Motor neuron (in vitro differentiated cells): Measurements from ENCODE around the gene COL11A2. TPM values are rescaled to one million over a fixed set of nuclear protein-coding genes. Genes with fewer than 3 reads are reported as not detected.

Experiments used
- ATAC-seq, 8 experiments: fragments of 200-7000 bp; cut with Tn5 transposase; replicated peaks in 6 of 8; 2 replicates each; pipeline ENCODE4 v1.8.0; 2021; ENCODE audit warnings: mild to moderate bottlenecking in 8 of 8, moderate library complexity in 8 of 8
- H3K27ac ChIP-seq, 2 donors: fragments of 250-450 bp; sonication (Bioruptor Pico); 2 replicates each; pipeline ENCODE4 v1.9.0; 2021; ENCODE audit warnings: antibody characterized with exemption in 2 of 2, mild to moderate bottlenecking in 2 of 2, moderate library complexity in 1 of 2
- H3K4me1 ChIP-seq, 2 donors: fragments of 250-450 bp; sonication (Bioruptor Pico); replicated peaks in 1 of 2; 2 replicates each; pipeline ENCODE4 v1.6.1; 2021; ENCODE audit warnings: antibody characterized with exemption in 2 of 2, mild to moderate bottlenecking in 2 of 2, moderate library complexity in 1 of 2
- H3K4me3 ChIP-seq, 5 donors: fragments of 250-450 bp; sonication (Bioruptor Pico); 2 replicates each; pipeline ENCODE4 v1.9.0; 2021; ENCODE audit warnings: antibody characterized with exemption in 5 of 5, mild to moderate bottlenecking in 5 of 5, moderate library complexity in 4 of 5
- WGBS, 10 experiments: fragments of 450-650 bp; shearing (Covaris generic); methylation state at CpG; one replicate each; pipeline ENCODE4 v1.0.0; 2022; 5-methylcytosine and 5-hydroxymethylcytosine counted together
- in situ Hi-C, 9 experiments: fragments of 400-800 bp; cut with MboI; loops; one replicate each; pipeline ENCODE4 v1.15.0; 2021; ENCODE audit warnings: low sequenced_read_pairs in 9 of 9, low pct_unique_long_range_greater_than_20kb in 2 of 9; ENCODE audit not compliant: unreplicated experiment in 9 of 9
- total RNA-seq, 8 experiments: library from RNA; unstranded; fragments of 300-600 nt; gene quantifications; 2 replicates each; pipeline versions ENCODE4 v1.2.3 to v1.2.4, GENCODE V29; 2022

COL11A2 gene
- total RNA-seq, 8 experiments from 2014 or later: 0.71 to 3.4 (median 2.0) TPM

GRCh38 chr6:33204415-33205190, 12.3 kb upstream of the COL11A2 start, which contains the start of gene HSD17B8:
Gene HSD17B8, plus strand, starts transcription at chr6:33204655. Its CDS starts 14 bp downstream, at chr6:33204669.
- Histone ChIP-seq H3K4me1 (peaks cover 33 to 42% of the 10 kb centered on the region in 2 donors), H3K27ac (peak within 1 kb of the TSS; percentile 91 to 99), H3K4me3 (peak within 1 kb of the TSS; percentile 43 to 75 (median 58))
- in situ Hi-C loops: no loop called here
- peak; percentile 33 to 63 (median 54) for ATAC-seq
- WGBS, 10 experiments: 0 to 5% (median 0%) methylated on average over 1 to 8 of the region's 48 CpGs; no CpG with 5 or more reads in 6 of the 10 experiments

- ATAC-seq: no peak
- in situ Hi-C loops: no loop called here
- Histone ChIP-seq H3K4me1 (peaks cover 33 to 41% of the 10 kb centered on the region in 2 donors), H3K4me3 (peak overlapping the region; percentile 43 to 75 (median 58)), H3K27ac (peak overlapping the region; percentile 5 to 50)
- 0 to 18% methylated on average over 2 to 4 of the region's 4 CpGs; no CpG with 5 or more reads in 8 of the 10 experiments for WGBS, 10 experiments
These were observed 11.8 kb upstream of the COL11A2 start for GRCh38 chr6:33204165-33204414.

GRCh38 chr6:33203443-33204164, 11.3 kb upstream of the COL11A2 start:
- H3K27ac ChIP-seq: peak overlapping the region in 1 of 2 donors; percentile 50
- ATAC-seq: no peak
- in situ Hi-C loops: no loop called here
- WGBS, 10 experiments: 60 to 100% (median 92%) methylated on average over 1 to 5 of the region's 7 CpGs; no CpG with 5 or more reads in 2 of the 10 experiments
- H3K4me1 ChIP-seq: peaks cover 33 to 39% of the 10 kb centered on the region in 2 donors
- H3K4me3 ChIP-seq: peak overlapping the region in 2 of 5 donors; percentile 58 to 69

GRCh38 chr6:33202799-33203198, 10.5 kb upstream of the COL11A2 start:
- Histone ChIP-seq H3K27ac (no peak overlapping the region), H3K4me1 (peaks cover 37 to 39% of the 10 kb centered on the region in 2 donors), H3K4me3 (no peak overlapping the region)
- WGBS, 10 experiments: 40 to 100% (median 86%) methylated on average over 1 to 6 of the region's 6 CpGs; no CpG with 5 or more reads in 4 of the 10 experiments
- no peak for ATAC-seq
- in situ Hi-C loops: no loop called here

GRCh38 chr6:33201935-33202334, 9.7 kb upstream of the COL11A2 start:
- in situ Hi-C loops: no loop called here
- WGBS, 10 experiments: 27 to 100% (median 82%) methylated on average over 1 to 6 of the region's 6 CpGs
- peak overlapping the region; percentile 68 to 95 (median 82) for H3K4me3 ChIP-seq
- peak overlapping the region in 1 of 2 donors; percentile 99 for H3K27ac ChIP-seq
- peaks cover 39% of the 10 kb centered on the region in 2 donors for H3K4me1 ChIP-seq
- no peak for ATAC-seq

- H3K27ac ChIP-seq: peak overlapping the region; percentile 98 to 99
- H3K4me1 ChIP-seq: peaks cover 33 to 34% of the 10 kb centered on the region in 2 donors
- peak overlapping the region; percentile 68 to 95 (median 82) for H3K4me3 ChIP-seq
- in situ Hi-C loops: no loop called here
- ATAC-seq: peak in 6 of 8 experiments; percentile 1 to 8 (median 4)
- 0 to 15% methylated on average over 3 to 5 of the region's 14 CpGs; no CpG with 5 or more reads in 8 of the 10 experiments for WGBS, 10 experiments
These were observed 8.9 kb upstream of the COL11A2 start for GRCh38 chr6:33201147-33201545.

- Histone ChIP-seq H3K27ac (peak within 1 kb of the TSS; percentile 98 to 99), H3K4me1 (peaks cover 26 to 27% of the 10 kb centered on the region in 2 donors), H3K4me3 (peak within 1 kb of the TSS; percentile 68 to 95 (median 82))
- peak; percentile 49 to 72 (median 60) for ATAC-seq
- in situ Hi-C loops: no loop called here
- 0% methylated on average over 1 to 17 of the region's 68 CpGs; no CpG with 5 or more reads in 2 of the 10 experiments for WGBS, 10 experiments
These were observed 8.2 kb upstream of the COL11A2 start, which contains the start of the genes RXRB and SLC39A7 for GRCh38 chr6:33200219-33201146. Gene RXRB, minus strand, starts transcription at chr6:33200665. Its CDS starts 189 bp downstream, at chr6:33200476. Gene SLC39A7, plus strand, starts transcription at chr6:33200867. Its CDS starts 379 bp downstream, at chr6:33201246.

- peak overlapping the region; percentile 98 to 99 for H3K27ac ChIP-seq
- ATAC-seq: peak in 5 of 8 experiments; percentile 4 to 20 (median 15)
- H3K4me3 ChIP-seq: peak overlapping the region; percentile 68 to 95 (median 82)
- 0 to 6% (median 2%) methylated on average over 5 to 7 of the region's 26 CpGs; no CpG with 5 or more reads in 6 of the 10 experiments for WGBS, 10 experiments
- in situ Hi-C loops: no loop called here
- H3K4me1 ChIP-seq: peaks cover 20 to 22% of the 10 kb centered on the region in 2 donors
These were observed 7.5 kb upstream of the COL11A2 start for GRCh38 chr6:33199687-33200218.

- ATAC-seq: no peak
- Histone ChIP-seq H3K27ac (no peak overlapping the region), H3K4me3 (peak overlapping the region; percentile 68 to 95 (median 82)), H3K4me1 (peaks cover 16 to 19% of the 10 kb centered on the region in 2 donors)
- WGBS, 10 experiments: no CpG with 5 or more reads among the region's 3 CpGs
- in situ Hi-C loops: no loop called here
These were observed 6.7 kb upstream of the COL11A2 start for GRCh38 chr6:33198853-33199436.

GRCh38 chr6:33198159-33198852, 6.0 kb upstream of the COL11A2 start:
- H3K4me3 ChIP-seq: no peak overlapping the region
- peaks cover 13 to 17% of the 10 kb centered on the region in 2 donors for H3K4me1 ChIP-seq
- WGBS, 10 experiments: 83 to 100% (median 92%) methylated on average over 1 to 4 of the region's 6 CpGs; no CpG with 5 or more reads in 6 of the 10 experiments
- no peak overlapping the region for H3K27ac ChIP-seq
- ATAC-seq: no peak
- in situ Hi-C loops: no loop called here

- peak; percentile 23 to 67 (median 48) for ATAC-seq
- in situ Hi-C loops: no loop called here
- 0 to 90% (median 31%) methylated on average over 1 to 10 of the region's 12 CpGs; no CpG with 5 or more reads in 2 of the 10 experiments for WGBS, 10 experiments
- no peak overlapping the region for H3K4me3 ChIP-seq
- no peak overlapping the region for H3K27ac ChIP-seq
- peaks cover 18 to 22% of the 10 kb centered on the region in 2 donors for H3K4me1 ChIP-seq
These were observed 5.3 kb upstream of the COL11A2 start for GRCh38 chr6:33197431-33198048.
